HEK293 (cell line): ENCODE measurements around the gene GPR160.

ENCODE experiments used
- CTCF ChIA-PET: fragments of 350-600 bp; formaldehyde crosslinking; extraction: SDS; loops from one replicate; lab custom pipeline; 2021; ENCODE audit warnings: antibody characterized with exemption; lab: Yijun Ruan, JAX
- POLR2A ChIA-PET: fragments of 300-600 bp; formaldehyde crosslinking; extraction: SDS; loops from one replicate; lab custom pipeline; 2020; ENCODE audit warnings: antibody characterized with exemption, inconsistent platforms; lab: Yijun Ruan, JAX
- H3K27ac ChIP-seq: fragments of 200-500 bp; sonication (Bioruptor generic); 2 replicates; pipeline ENCODE4 v1.5.1; 2014; ENCODE audit warnings: low read depth, low read length, control low read depth, inconsistent platforms; ENCODE audit errors: extremely low read depth
- H3K36me3 ChIP-seq, 2 experiments: fragments of 200-500 bp in 1 of 2; sonication (Bioruptor generic) in 1 of 2; 1 replicate in 1 of 2; 2 replicates in 1 of 2; pipeline ENCODE4 v1.5.1; 2014 to 2017; ENCODE audit warnings: inconsistent platforms in 2 of 2, low read length in 2 of 2; ENCODE audit not compliant: control insufficient read depth in 2 of 2, insufficient read depth in 1 of 2
- H3K4me1 ChIP-seq: fragments of 200-500 bp; sonication (Bioruptor generic); 2 replicates; pipeline ENCODE4 v1.5.1; 2014; ENCODE audit warnings: mild to moderate bottlenecking, low read length, inconsistent platforms; ENCODE audit not compliant: control insufficient read depth, insufficient read depth
- H3K4me3 ChIP-seq: 2 replicates; pipeline ENCODE4 v1.5.1; 2011; ENCODE audit warnings: low read depth, mild to moderate bottlenecking, control low read depth, low read length, moderate library complexity
- H3K9me3 ChIP-seq: fragments of 200-500 bp; sonication (Bioruptor generic); 2 replicates; pipeline ENCODE4 v1.5.1; 2014; ENCODE audit warnings: low read depth, low read length, inconsistent platforms; ENCODE audit not compliant: control insufficient read depth, insufficient read depth
- EGR2 ChIP-seq: fragments of 450-650 bp; formaldehyde crosslinking; IDR thresholded peaks from 2 replicates; pipeline ENCODE4 v1.5.1; 2016; ENCODE audit warnings: low read depth, missing biosample characterization, missing genetic modification characterization
- HOXA7 ChIP-seq: sonication (generic); formaldehyde crosslinking; IDR thresholded peaks from 2 replicates; pipeline ENCODE4 v1.8.1; 2022; ENCODE audit warnings: missing genetic modification reagents, borderline replicate concordance
- INSM2 ChIP-seq: fragments of 450-650 bp; formaldehyde crosslinking; IDR thresholded peaks from 2 replicates; pipeline ENCODE4 v1.5.1; 2016; ENCODE audit warnings: missing biosample characterization, missing genetic modification characterization
- SP2 ChIP-seq: fragments of 450-650 bp; formaldehyde crosslinking; IDR thresholded peaks from 2 replicates; pipeline ENCODE4 v1.5.1; 2016; ENCODE audit warnings: missing biosample characterization, missing genetic modification characterization
- ZBTB10 ChIP-seq: fragments of 450-650 bp; formaldehyde crosslinking; IDR thresholded peaks from 2 replicates; pipeline ENCODE4 v1.5.1; 2016; ENCODE audit warnings: missing biosample characterization, missing genetic modification characterization
- ZNF133 ChIP-seq: fragments of 450-650 bp; formaldehyde crosslinking; IDR thresholded peaks from 2 replicates; pipeline ENCODE4 v1.5.1; 2016; ENCODE audit warnings: missing biosample characterization, missing genetic modification characterization
- ZNF214 ChIP-seq: fragments of 450-650 bp; formaldehyde crosslinking; IDR thresholded peaks from 2 replicates; pipeline ENCODE4 v1.5.1; 2017; ENCODE audit warnings: missing biosample characterization, mild to moderate bottlenecking, missing genetic modification characterization, borderline replicate concordance
- ZNF24 ChIP-seq: fragments of 450-650 bp; formaldehyde crosslinking; IDR thresholded peaks from 2 replicates; pipeline ENCODE4 v1.5.1; 2016; ENCODE audit warnings: missing biosample characterization, missing genetic modification characterization
- ZNF274 ChIP-seq, 2 experiments: fragments of 200-500 bp in 1 of 2; fragments of 450-650 bp in 1 of 2; sonication (Bioruptor generic) in 1 of 2; formaldehyde crosslinking in 1 of 2; IDR thresholded peaks; 2 replicates each; pipeline versions ENCODE4 v1.5.1 to v1.6.1; 2014 to 2016; ENCODE audit warnings: borderline replicate concordance in 1 of 2, inconsistent platforms in 1 of 2, low read length in 1 of 2, missing biosample characterization in 1 of 2, missing genetic modification characterization in 1 of 2
- ZNF311 ChIP-seq: fragments of 450-650 bp; formaldehyde crosslinking; IDR thresholded peaks from 2 replicates; pipeline ENCODE4 v1.5.1; 2017; ENCODE audit warnings: missing biosample characterization, missing genetic modification characterization, borderline replicate concordance
- ZNF366 ChIP-seq: fragments of 450-650 bp; formaldehyde crosslinking; conservative IDR thresholded peaks from 2 replicates; pipeline ENCODE4 v1.5.1; 2016; ENCODE audit warnings: missing biosample characterization, missing genetic modification characterization
- ZNF404 ChIP-seq: fragments of 450-650 bp; formaldehyde crosslinking; IDR thresholded peaks from 2 replicates; pipeline ENCODE4 v1.5.1; 2017; ENCODE audit warnings: missing biosample characterization, missing genetic modification characterization
- ZNF426 ChIP-seq: fragments of 450-650 bp; formaldehyde crosslinking; IDR thresholded peaks from 2 replicates; pipeline ENCODE4 v1.5.1; 2017; ENCODE audit warnings: missing biosample characterization, missing genetic modification characterization, mild to moderate bottlenecking, inconsistent platforms, moderate library complexity
- ZNF449 ChIP-seq: fragments of 450-650 bp; formaldehyde crosslinking; IDR thresholded peaks from 2 replicates; pipeline ENCODE4 v1.5.1; 2017; ENCODE audit warnings: missing biosample characterization, mild to moderate bottlenecking, missing genetic modification characterization, moderate library complexity
- ZNF48 ChIP-seq: fragments of 450-650 bp; formaldehyde crosslinking; IDR thresholded peaks from 2 replicates; pipeline ENCODE4 v1.5.1; 2016; ENCODE audit warnings: missing biosample characterization, missing genetic modification characterization
- ZNF555 ChIP-seq: fragments of 450-650 bp; formaldehyde crosslinking; conservative IDR thresholded peaks from 2 replicates; pipeline ENCODE4 v1.5.1; 2017; ENCODE audit warnings: missing biosample characterization, mild to moderate bottlenecking, missing genetic modification characterization, inconsistent platforms
- ZNF623 ChIP-seq: fragments of 450-650 bp; formaldehyde crosslinking; IDR thresholded peaks from 2 replicates; pipeline ENCODE4 v1.5.1; 2016; ENCODE audit warnings: missing biosample characterization, missing genetic modification characterization
- ZNF626 ChIP-seq: fragments of 450-650 bp; sonication (Bioruptor Pico); formaldehyde crosslinking; IDR thresholded peaks from 2 replicates; pipeline ENCODE4 v1.5.1; 2018; ENCODE audit warnings: missing biosample characterization, missing genetic modification characterization, inconsistent platforms
- ZNF692 ChIP-seq: fragments of 450-650 bp; formaldehyde crosslinking; IDR thresholded peaks from 2 replicates; pipeline ENCODE4 v1.5.1; 2016; ENCODE audit warnings: missing biosample characterization, missing genetic modification characterization
- ZNF76 ChIP-seq: fragments of 450-650 bp; formaldehyde crosslinking; IDR thresholded peaks from 2 replicates; pipeline ENCODE4; 2016; ENCODE audit warnings: low read depth, missing biosample characterization, missing genetic modification characterization, borderline replicate concordance
- ZNF777 ChIP-seq: fragments of 450-650 bp; formaldehyde crosslinking; IDR thresholded peaks from 2 replicates; pipeline ENCODE4 v1.5.1; 2017; ENCODE audit warnings: missing biosample characterization, missing genetic modification characterization, borderline replicate concordance
- ZSCAN18 ChIP-seq: fragments of 450-650 bp; formaldehyde crosslinking; IDR thresholded peaks from 2 replicates; pipeline ENCODE4 v1.5.1; 2016; ENCODE audit warnings: missing biosample characterization, missing genetic modification characterization

The GPR160 gene

GRCh38 chr3:170002231-170002630, 35.6 kb upstream of the GPR160 start:
- ChIA-PET POLR2A (no interaction called here), CTCF (no interaction called here)

GRCh38 chr3:170002879-170003278, 34.9 kb upstream of the GPR160 start:
- CTCF ChIA-PET: interaction anchor here (0.6 kb wide), 1 partner anchor 25 kb away, joined by 4 read pairs; no protein-coding TSS in a partner anchor
- no peak for TF ChIP-seq ZNF623 (tag by site-specific recombination)
- no peak for TF ChIP-seq ZBTB10 (tag by site-specific recombination)
- no peak for TF ChIP-seq ZNF426 (tag by site-specific recombination)
- TF ChIP-seq ZNF626 (tag by site-specific recombination): no peak
- no peak for TF ChIP-seq ZNF404 (tag by site-specific recombination)
- no peak for TF ChIP-seq ZNF555 (tag by site-specific recombination)
- no peak for TF ChIP-seq EGR2 (tag by site-specific recombination)
- no peak for TF ChIP-seq ZNF133 (tag by site-specific recombination)
- TF ChIP-seq ZSCAN18: no peak
- TF ChIP-seq ZNF24 (tag by site-specific recombination): no peak
- TF ChIP-seq ZNF692 (tag by site-specific recombination): no peak
- TF ChIP-seq SP2: no peak
- no peak for TF ChIP-seq ZNF274 (IDR thresholded peaks at IDR 0.05; ENCODE audit: low read length)
- no peak for TF ChIP-seq ZNF274 (tag by site-specific recombination; IDR thresholded peaks at IDR 0.05; ENCODE audit: borderline replicate concordance)
- TF ChIP-seq ZNF76 (tag by site-specific recombination): no peak
- no peaks in the 10 kb centered on the region for H3K9me3 ChIP-seq
- H3K36me3 ChIP-seq: peaks cover 0 to 5% of the 10 kb centered on the region in 2 experiments; a peak in 1 of 3 replicates
- POLR2A ChIA-PET: no interaction called here
- H3K4me1 ChIP-seq: no peaks in the 10 kb centered on the region
- no peak overlapping the region for H3K4me3 ChIP-seq
- H3K27ac ChIP-seq: no peak overlapping the region

More at GRCh38 chr3:170002231-170002630, 35.6 kb upstream of the GPR160 start:
- Histone ChIP-seq H3K27ac (no peak overlapping the region), H3K4me3 (no peak overlapping the region), H3K9me3 (no peaks in the 10 kb centered on the region), H3K36me3 (peaks cover 0 to 7% of the 10 kb centered on the region in 2 experiments; a peak in 1 of 3 replicates), H3K4me1 (no peaks in the 10 kb centered on the region)
- TF ChIP-seq ZNF48 (tag by site-specific recombination) (no peak), ZNF366 (no peak), HOXA7 (CRISPR knock-in tag) (no peak), INSM2 (tag by site-specific recombination) (no peak), ZNF311 (no peak), ZNF449 (tag by site-specific recombination) (no peak), ZNF214 (tag by site-specific recombination) (no peak), ZNF777 (tag by site-specific recombination) (no peak)
